Thymus (tissue), 11 donors: ENCODE results near the gene GSC2. TPM values are rescaled to one million over a fixed set of nuclear protein-coding genes. Genes with fewer than 3 reads are reported as not detected.
"Not testable (repeated sequence)": the region's sequence is repeated elsewhere in the genome, so short reads cannot be mapped to it uniquely, and the experiment has no call there.

ENCODE experiments used
- DNase-seq, 9 donors: peaks; one replicate each; pipeline ENCODE4 v3.0.0-alpha.2; 2013; ENCODE audit warnings: low spot score in 9 of 9, low read depth in 6 of 9, missing footprints in 1 of 9
- H3K27ac ChIP-seq, 2 donors: one replicate each; pipeline ENCODE4 v1.5.1; 2013; ENCODE audit warnings: control low read depth in 1 of 2, low read depth in 1 of 2, low read length in 1 of 2, mild to moderate bottlenecking in 1 of 2, moderate library complexity in 1 of 2
- H3K27me3 ChIP-seq, 2 donors: one replicate each; pipeline ENCODE4 v1.5.1; 2013; ENCODE audit warnings: low read length in 1 of 2; ENCODE audit not compliant: control insufficient read depth in 2 of 2, insufficient read depth in 1 of 2
- H3K36me3 ChIP-seq, 2 donors: one replicate each; pipeline ENCODE4 v1.5.1; 2013; ENCODE audit warnings: low read length in 1 of 2, mild to moderate bottlenecking in 1 of 2, moderate library complexity in 1 of 2; ENCODE audit not compliant: control insufficient read depth in 2 of 2, insufficient read depth in 2 of 2
- H3K4me1 ChIP-seq, 2 donors: one replicate each; pipeline ENCODE4 v1.5.1; 2013; ENCODE audit warnings: low read length in 2 of 2; ENCODE audit not compliant: control insufficient read depth in 2 of 2, insufficient read depth in 2 of 2
- H3K4me3 ChIP-seq, 2 donors: one replicate each; pipeline ENCODE4 v1.5.1; 2013; ENCODE audit warnings: low read length in 2 of 2, control low read depth in 1 of 2, mild to moderate bottlenecking in 1 of 2
- H3K9me3 ChIP-seq, 2 donors: one replicate each; pipeline ENCODE4 v1.5.1; 2013; ENCODE audit warnings: low read length in 1 of 2, mild to moderate bottlenecking in 1 of 2; ENCODE audit not compliant: control insufficient read depth in 2 of 2, insufficient read depth in 1 of 2
- WGBS: extraction: QIAGEN DNeasy Blood & Tissue Kit; methylation state at CpG from one replicate; pipeline ENCODE4 v1.1.7; 2013; 5-methylcytosine and 5-hydroxymethylcytosine counted together
- polyA plus RNA-seq: library from polyadenylated mRNA; stranded (reverse); fragments of 200-250 nt; gene quantifications from one replicate; pipeline ENCODE4 v1.2.3, GENCODE V29; 2013
- total RNA-seq: library from RNA; stranded (reverse); fragments of 120-200 nt; gene quantifications from one replicate; pipeline ENCODE4 v1.2.4, GENCODE V29; 2013
- donor health status: healthy.

GSC2 gene
- total and polyA plus RNA-seq, 2 donors, result not detected

DNA sequence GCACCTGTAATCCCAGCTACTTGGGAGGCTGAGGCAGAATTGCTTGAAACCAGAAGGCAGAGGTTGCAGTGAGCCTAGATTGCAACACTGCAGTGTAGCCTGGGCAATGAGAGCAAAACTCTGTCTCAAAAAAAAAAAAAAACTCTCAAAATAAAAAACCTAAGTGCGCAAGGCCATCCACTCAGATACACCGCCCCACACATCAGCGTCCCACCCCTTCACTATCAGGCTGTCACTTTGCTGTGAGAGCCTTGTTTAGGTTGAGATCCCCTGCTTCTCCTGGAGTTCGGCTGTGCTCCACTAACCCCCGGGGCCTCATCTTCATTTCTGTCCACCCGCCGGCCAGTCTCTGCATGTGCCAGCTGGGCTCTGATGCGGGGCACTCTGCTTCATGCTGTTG is 16.3 kb upstream of the GSC2 start:
- no peak for DNase-seq
- peaks cover 0 to 7% of the 10 kb centered on the region in 2 donors for H3K4me1 ChIP-seq
- no peaks in the 10 kb centered on the region for H3K36me3 ChIP-seq
- peaks cover 0 to 4% of the 10 kb centered on the region in 2 donors for H3K9me3 ChIP-seq
- no peak overlapping the region for H3K4me3 ChIP-seq
- WGBS, result 88% methylated on average over 8 of the region's 8 CpGs
- H3K27ac ChIP-seq, result no peak overlapping the region
- peaks cover 35 to 60% of the 10 kb centered on the region in 2 donors for H3K27me3 ChIP-seq

- Histone ChIP-seq H3K4me1 (no peaks in the 10 kb centered on the region), H3K27ac (no peak overlapping the region), H3K4me3 (no peak overlapping the region), H3K9me3 (no peaks in the 10 kb centered on the region), H3K27me3 (peaks cover 20 to 42% of the 10 kb centered on the region in 2 donors), H3K36me3 (no peaks in the 10 kb centered on the region)
- WGBS, result 99% methylated on average over 6 of the region's 6 CpGs
- no peak for DNase-seq
Observed at GRCh38 chr22:19164425-19164824, 14.3 kb upstream of the GSC2 start.

DNA sequence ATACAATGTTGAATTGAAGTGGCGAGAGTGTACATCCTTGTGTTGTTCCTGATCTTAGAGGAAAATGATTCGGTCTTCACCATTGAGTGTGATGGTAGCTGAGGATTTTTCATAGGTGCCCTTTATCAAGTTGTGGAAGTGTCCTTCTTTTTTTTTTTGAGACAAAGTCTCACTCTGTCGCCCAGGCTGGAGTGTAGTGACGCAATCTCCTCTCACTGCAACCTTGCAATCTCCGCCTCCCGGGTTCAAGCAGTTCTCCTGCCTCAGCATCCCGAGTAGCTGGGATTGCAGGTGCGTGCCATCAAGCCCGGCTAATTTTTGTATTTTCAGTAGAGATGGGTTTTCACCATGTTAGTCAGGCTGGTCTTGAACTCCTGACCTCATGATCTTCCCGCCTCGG is 8.6 kb upstream of the GSC2 start:
- 96% methylated on average over 11 of the region's 11 CpGs for WGBS
- DNase-seq, H3K9me3 ChIP-seq, H3K27ac ChIP-seq, H3K36me3 ChIP-seq, H3K4me3 ChIP-seq, H3K4me1 ChIP-seq: not testable (repeated sequence)
- peaks cover 0 to 27% of the 10 kb centered on the region in 2 donors for H3K27me3 ChIP-seq

GRCh38 chr22:19156109-19156508 is 6.0 kb upstream of the GSC2 start:
- H3K4me3 ChIP-seq, H3K9me3 ChIP-seq, H3K36me3 ChIP-seq, H3K4me1 ChIP-seq, H3K27ac ChIP-seq, DNase-seq: not testable (repeated sequence)
- 94% methylated on average over 9 of the region's 9 CpGs for WGBS
- H3K27me3 ChIP-seq, result peaks cover 11 to 43% of the 10 kb centered on the region in 2 donors

DNA sequence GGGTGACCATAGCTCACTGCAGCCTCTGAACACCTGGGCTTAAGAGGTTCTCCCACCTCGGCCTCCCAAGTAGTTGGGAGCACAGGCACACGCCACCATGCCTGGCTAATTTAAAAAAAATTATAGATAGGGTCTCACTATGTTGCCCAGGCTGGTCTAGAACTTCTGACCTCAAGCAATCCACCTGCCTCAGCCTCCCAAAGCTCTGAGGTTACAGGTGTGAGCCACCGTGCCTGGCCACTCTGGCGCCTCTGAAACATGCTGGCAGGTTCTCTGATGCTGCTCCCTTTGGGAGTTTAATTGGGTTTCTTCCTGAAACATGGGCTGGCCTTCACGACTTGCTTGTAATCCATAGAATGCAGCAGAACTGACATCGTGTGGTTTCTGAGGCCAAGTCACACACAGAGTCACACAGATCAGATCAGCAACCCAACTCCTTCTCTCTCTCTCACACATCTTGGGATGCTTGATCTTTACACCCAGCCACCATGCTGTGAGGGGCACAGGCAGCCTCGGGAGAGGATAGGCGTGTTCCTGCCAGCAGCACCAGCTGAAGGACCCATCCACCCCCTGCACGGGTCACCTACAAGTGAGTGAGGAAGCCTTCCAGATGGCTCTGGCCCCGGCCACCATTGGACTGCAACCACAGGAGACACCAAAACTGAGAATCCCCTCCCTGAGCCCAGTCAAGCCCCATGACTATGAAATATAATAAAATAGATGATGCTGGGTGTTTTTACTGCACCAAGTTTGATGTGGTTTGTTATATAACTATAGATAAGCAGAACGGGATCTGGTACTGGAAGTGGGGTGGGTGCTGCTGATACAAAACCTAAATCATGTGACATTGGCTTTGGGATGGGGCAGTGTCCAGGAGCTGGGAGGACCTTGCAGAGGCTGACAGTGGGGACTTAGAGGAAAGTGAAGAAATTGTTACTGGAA is 3.1 kb upstream of the GSC2 start:
- H3K27me3 ChIP-seq, result peaks cover 40 to 62% of the 10 kb centered on the region in 2 donors
- DNase-seq, result no peak

DNA sequence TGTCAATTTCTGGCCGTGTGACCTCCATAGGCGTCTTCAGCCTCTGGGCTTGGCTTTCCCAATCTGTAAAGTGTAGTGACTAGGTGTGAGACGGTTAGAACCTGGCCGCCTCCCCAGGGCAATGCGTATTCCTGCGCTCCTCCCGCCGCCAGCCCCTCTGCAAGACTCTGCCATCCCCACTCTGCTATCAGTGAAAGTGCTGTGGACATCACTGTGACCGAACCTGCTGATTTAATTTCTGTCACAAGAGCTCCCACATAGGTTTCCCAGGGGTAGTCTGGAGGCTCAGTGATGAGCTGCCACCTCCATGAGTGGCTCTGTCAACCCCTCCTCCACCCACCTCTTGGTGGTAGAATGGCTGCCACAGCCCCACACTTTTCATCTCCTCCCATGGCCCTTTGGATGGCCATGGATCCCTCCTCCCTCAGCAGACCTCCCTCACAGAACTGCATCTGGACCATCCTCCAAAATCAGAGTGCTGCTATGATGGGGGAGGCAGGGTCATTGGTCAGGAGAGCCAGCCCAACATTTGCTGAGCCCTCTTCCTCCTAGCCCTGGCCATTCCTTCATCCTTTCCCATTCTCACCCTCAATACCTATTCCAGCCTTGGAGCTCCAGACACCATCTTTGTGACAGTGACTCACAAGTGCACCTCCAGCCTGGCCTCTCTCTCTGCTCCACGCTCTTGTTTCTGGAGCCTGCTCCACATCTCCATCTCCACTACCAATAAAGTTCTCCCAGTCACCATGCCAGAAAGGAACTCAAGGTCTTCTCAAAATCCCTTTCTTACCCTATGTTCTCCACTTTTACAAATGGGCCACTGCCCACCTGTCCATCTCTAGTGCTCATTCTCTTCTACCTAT is 1.5 kb upstream of the GSC2 start:
- DNase-seq, result no peak
- Histone ChIP-seq H3K4me1 (peaks cover 0 to 8% of the 10 kb centered on the region in 2 donors), H3K27ac (no peak overlapping the region), H3K27me3 (peaks cover 53 to 76% of the 10 kb centered on the region in 2 donors), H3K9me3 (peaks cover 5 to 15% of the 10 kb centered on the region in 2 donors), H3K36me3 (no peaks in the 10 kb centered on the region), H3K4me3 (no peak overlapping the region)
- WGBS, result 61% methylated on average over 10 of the region's 10 CpGs

More for the DNA sequence above, 3.1 kb upstream of the GSC2 start:
- Histone ChIP-seq H3K27ac (no peak overlapping the region), H3K4me1 (peaks cover 0 to 8% of the 10 kb centered on the region in 2 donors), H3K9me3 (peaks cover 5 to 15% of the 10 kb centered on the region in 2 donors), H3K36me3 (no peaks in the 10 kb centered on the region), H3K4me3 (no peak overlapping the region)
- WGBS, result 68% methylated on average over 11 of the region's 11 CpGs

GRCh38 chr22:19150482-19151328 is 613 bp upstream of the GSC2 start:
- Histone ChIP-seq H3K27ac (no peak overlapping the region), H3K27me3 (peaks cover 59 to 78% of the 10 kb centered on the region in 2 donors), H3K4me1 (peaks cover 0 to 8% of the 10 kb centered on the region in 2 donors), H3K9me3 (peaks cover 5 to 15% of the 10 kb centered on the region in 2 donors), H3K4me3 (no peak overlapping the region), H3K36me3 (no peaks in the 10 kb centered on the region)
- no peak for DNase-seq
- 13% methylated on average over 68 of the region's 68 CpGs for WGBS

DNA sequence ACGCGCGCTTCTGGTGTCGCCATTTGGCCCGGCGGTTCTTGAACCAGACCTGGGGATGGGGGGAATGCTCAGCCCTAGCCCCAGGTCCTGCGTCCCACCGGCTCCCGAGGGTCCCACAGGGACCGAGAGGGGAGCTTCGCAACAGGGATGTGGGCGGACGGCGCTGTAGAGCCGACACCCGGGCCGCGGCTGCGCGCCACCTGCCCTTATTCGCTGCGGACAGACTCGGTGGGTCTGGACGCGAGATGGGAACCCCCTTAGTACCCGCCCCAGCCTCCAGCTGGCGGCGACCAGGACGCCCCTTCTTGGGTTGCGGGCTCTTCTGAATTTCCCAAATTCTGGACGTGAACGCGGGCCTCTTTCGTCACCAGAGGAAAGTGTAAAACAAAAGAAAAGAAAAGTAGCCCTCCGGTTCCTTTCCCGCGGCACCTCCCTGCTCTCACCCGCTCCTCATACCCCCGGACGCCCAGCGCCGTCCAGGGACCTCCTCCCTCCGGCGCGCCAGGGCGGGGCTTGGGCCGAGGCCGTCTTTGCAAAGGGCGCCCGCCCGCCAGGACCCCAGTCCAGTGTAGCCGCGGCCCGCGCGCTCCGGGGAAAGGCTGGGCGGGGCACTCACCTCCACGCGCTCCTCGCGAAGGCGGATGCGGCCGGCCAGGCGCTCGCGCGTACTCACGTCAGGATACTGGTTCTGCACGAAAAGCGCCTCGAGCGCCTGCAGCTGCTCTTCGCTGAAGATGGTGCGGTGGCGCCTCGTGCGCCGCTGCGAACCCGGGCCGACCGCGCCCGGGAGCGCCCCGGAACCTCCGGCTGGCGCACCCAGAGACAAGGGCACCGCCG is 827 bp downstream of the GSC2 start:
- H3K27ac ChIP-seq, result no peak overlapping the region
- H3K9me3 ChIP-seq, result peaks cover 5 to 15% of the 10 kb centered on the region in 2 donors
- peak in 1 of 9 donors; percentile 39 for DNase-seq
- 5% methylated on average over 92 of the region's 92 CpGs for WGBS
- peaks cover 0 to 8% of the 10 kb centered on the region in 2 donors for H3K4me1 ChIP-seq
- H3K4me3 ChIP-seq, result peak overlapping the region in 1 of 2 donors; percentile 38
- no peaks in the 10 kb centered on the region for H3K36me3 ChIP-seq
- H3K27me3 ChIP-seq, result peaks cover 59 to 72% of the 10 kb centered on the region in 2 donors
